Left cardiac atrium (tissue), 4 donors: ENCODE measurements around the gene MBD3. TPM values are rescaled to one million over a fixed set of nuclear protein-coding genes. Genes with fewer than 3 reads are reported as not detected.

Experiments
- ATAC-seq, 2 donors: fragments of 200-7000 bp; cut with Tn5 transposase; one replicate each; pipeline ENCODE4 v1.9.1; 2020; ENCODE audit warnings: mild to moderate bottlenecking in 2 of 2, moderate library complexity in 2 of 2
- DNase-seq: peaks from one replicate; pipeline ENCODE4 v3.0.0-alpha.2; 2020
- intact Hi-C, 2 donors: fragments of 100-400 bp; cut with DNase I; formaldehyde crosslinking; loops; one replicate each; pipeline versions ENCODE4 v1.14.1 to v1.15.1; 2022 to 2023
- total RNA-seq, 2 donors: library from RNA; stranded (reverse); fragmentation: NEBNext Ultra II Directional; extraction: Animal tissue kit (Norgen Biotek cat#: 25700); gene quantifications; one replicate each; pipeline ENCODE4 v1.2.1, GENCODE V29; 2021
- donor health status: DM: no; HTN: yes; CAD: no.
- donor health status: DM: no; HTN: yes; CAD: no; lungs with severe emphysema.
- donor health status: DM: yes; HTN: yes; CAD: no.
- donor health status: Dilated cardiomyopathy.

The MBD3 gene
- total RNA-seq, 2 donors from 2014 or later: 58.0 to 60.8 TPM

GRCh38 chr19:1621021-1621420 lies 28.4 kb upstream of the MBD3 start:
- ATAC-seq: no peak
- intact Hi-C loops: no loop called here
- DNase-seq: no peak

GRCh38 chr19:1620502-1620901 lies 27.8 kb upstream of the MBD3 start:
- intact Hi-C loops: no loop called here
- DNase-seq: no peak
- ATAC-seq: no peak

GRCh38 chr19:1619703-1620102 lies 27.0 kb upstream of the MBD3 start:
- DNase-seq: no peak
- intact Hi-C loops: no loop called here
- no peak for ATAC-seq

GRCh38 chr19:1619094-1619439 lies 26.4 kb upstream of the MBD3 start:
- ATAC-seq (no peak), DNase-seq (no peak)
- intact Hi-C loops: no loop called here

GRCh38 chr19:1618157-1619093 lies 25.8 kb upstream of the MBD3 start:
- no peak for DNase-seq
- ATAC-seq: peak; percentile 31 to 36

GRCh38 chr19:1616875-1617274 lies 24.2 kb upstream of the MBD3 start:
- DNase-seq (no peak), ATAC-seq (no peak)
- intact Hi-C loops: no loop called here

More at GRCh38 chr19:1618157-1619093, 25.8 kb upstream of the MBD3 start:
- intact Hi-C loops: no loop called here

GRCh38 chr19:1616396-1616795 lies 23.7 kb upstream of the MBD3 start:
- ATAC-seq (no peak), DNase-seq (no peak)
- intact Hi-C loops: no loop called here

- ATAC-seq (no peak), DNase-seq (no peak)
- intact Hi-C loops: no loop called here
Measured at GRCh38 chr19:1615156-1615765, 22.6 kb upstream of the MBD3 start.

- intact Hi-C loops: no loop called here
- no peak for ATAC-seq
- DNase-seq: no peak
Measured at GRCh38 chr19:1613808-1614570, 21.3 kb upstream of the MBD3 start.

- ATAC-seq (no peak), DNase-seq (no peak)
- intact Hi-C loops: no loop called here
Measured at GRCh38 chr19:1613146-1613545, 20.5 kb upstream of the MBD3 start.

GRCh38 chr19:1612114-1613086 lies 19.7 kb upstream of the MBD3 start:
- ATAC-seq (no peak), DNase-seq (no peak)
- intact Hi-C loops: no loop called here

GRCh38 chr19:1611353-1611752 lies 18.7 kb upstream of the MBD3 start:
- ATAC-seq (no peak), DNase-seq (no peak)
- intact Hi-C loops: no loop called here

GRCh38 chr19:1610579-1610978 lies 17.9 kb upstream of the MBD3 start:
- ATAC-seq (no peak), DNase-seq (no peak)
- intact Hi-C loops: no loop called here

GRCh38 chr19:1609680-1610474 lies 17.2 kb upstream of the MBD3 start:
- intact Hi-C loops: no loop called here
- no peak for ATAC-seq
- DNase-seq: no peak

- ATAC-seq (no peak), DNase-seq (no peak)
- intact Hi-C loops: no loop called here
Measured at GRCh38 chr19:1609103-1609396, 16.4 kb upstream of the MBD3 start.

GRCh38 chr19:1608359-1609102 lies 15.9 kb upstream of the MBD3 start:
- intact Hi-C loops: no loop called here

GRCh38 chr19:1606138-1606651 lies 13.5 kb upstream of the MBD3 start:
- intact Hi-C loops: loop anchor here in 1 of 2 donors (2.0 kb wide), 1 partner anchor 45 kb away; no protein-coding TSS in a partner anchor
- DNase-seq: no peak
- peak in 1 of 2 donors; percentile 0 for ATAC-seq

More at GRCh38 chr19:1608359-1609102, 15.9 kb upstream of the MBD3 start:
- ATAC-seq: no peak
- DNase-seq: no peak
